Osteoblast (primary cell): ENCODE data around the gene NFKBIA. TPM values are rescaled to one million over a fixed set of nuclear protein-coding genes. Genes with fewer than 3 reads are reported as not detected.

Experiments used
- DNase-seq: peaks from one replicate; pipeline ENCODE4 v3.0.0; 2011; ENCODE audit warnings: low spot score, mixed read lengths; ENCODE audit not compliant: insufficient read length; ENCODE audit errors: missing footprints
- H2AFZ ChIP-seq: 2 replicates; pipeline ENCODE4 v1.6.0; 2011; ENCODE audit warnings: mild to moderate bottlenecking, low read length
- H3K27ac ChIP-seq: 2 replicates; pipeline ENCODE4 v1.5.1; 2011; ENCODE audit warnings: mild to moderate bottlenecking, low read depth, low read length, moderate library complexity
- H3K27me3 ChIP-seq: 2 replicates; pipeline ENCODE4 v1.6.0; 2012; ENCODE audit warnings: mild to moderate bottlenecking, control low read depth, inconsistent platforms, low read length, moderate library complexity; ENCODE audit not compliant: insufficient read depth
- H3K36me3 ChIP-seq: 2 replicates; pipeline ENCODE4 v1.5.1; 2011; ENCODE audit warnings: mild to moderate bottlenecking, low read length, control low read depth, moderate library complexity; ENCODE audit not compliant: insufficient read depth
- H3K4me1 ChIP-seq: 2 replicates; pipeline ENCODE4 v1.5.1; 2011; ENCODE audit warnings: mild to moderate bottlenecking, low read length, control low read depth, moderate library complexity; ENCODE audit not compliant: insufficient read depth
- H3K4me2 ChIP-seq: 2 replicates; pipeline ENCODE4 v1.6.0; 2011; ENCODE audit warnings: mild to moderate bottlenecking, low read length; ENCODE audit not compliant: insufficient read depth
- H3K4me3 ChIP-seq: fragments of 200-600 bp; sonication (generic); 3 replicates; pipeline ENCODE4 v1.5.1; 2012; ENCODE audit warnings: mild to moderate bottlenecking, low read length, inconsistent platforms; ENCODE audit not compliant: insufficient read depth
- H3K79me2 ChIP-seq: 2 replicates; pipeline ENCODE4 v1.6.0; 2012; ENCODE audit warnings: mild to moderate bottlenecking, low read length, control low read depth, inconsistent platforms; ENCODE audit not compliant: insufficient read depth
- H3K9me3 ChIP-seq: 2 replicates; pipeline ENCODE4 v1.5.1; 2011; ENCODE audit warnings: low read depth, low read length, control low read depth
- H4K20me1 ChIP-seq: 2 replicates; pipeline ENCODE4 v1.6.0; 2012; ENCODE audit warnings: mild to moderate bottlenecking, low read length, control low read depth; ENCODE audit not compliant: insufficient read depth
- CTCF ChIP-seq: IDR thresholded peaks from 2 replicates; pipeline ENCODE4 v1.5.1; 2011; ENCODE audit warnings: mild to moderate bottlenecking, low read depth, low read length, moderate library complexity; ENCODE audit errors: extremely low read depth
- total RNA-seq: library from RNA; depleted of rRNA; stranded (reverse); fragments of >200 nt; gene quantifications from 2 replicates; pipeline ENCODE4 v1.2.3, GENCODE V29; 2012

Gene NFKBIA
- total RNA-seq, 1 donor = 51.0 TPM

DNA sequence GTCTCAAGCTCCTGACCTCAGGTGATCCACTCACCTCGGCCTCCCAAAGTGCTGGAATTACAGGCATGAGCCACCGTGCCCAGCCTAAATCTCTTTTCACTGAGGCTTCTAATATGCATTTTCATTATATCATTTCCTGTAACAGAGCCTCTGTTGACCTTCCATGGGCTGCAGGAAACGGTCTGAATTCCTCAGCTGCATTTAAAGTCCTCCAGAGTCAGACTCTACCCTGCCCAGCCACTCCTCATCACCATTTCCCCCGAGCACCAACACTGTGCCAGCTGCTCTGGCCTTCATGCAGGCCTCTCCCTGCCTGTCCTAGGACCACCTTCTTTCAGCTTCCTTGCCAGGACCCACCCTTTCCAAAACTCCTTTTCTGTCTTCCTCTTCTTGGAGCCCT is 9.8 kb upstream of the NFKBIA start:
- Histone ChIP-seq H3K79me2 (no peaks in the 10 kb centered on the region), H3K36me3 (no peaks in the 10 kb centered on the region), H3K9me3 (no peaks in the 10 kb centered on the region), H2AFZ (peak overlapping the region; percentile 92), H3K4me2 (peak overlapping the region; percentile 54), H3K27me3 (no peaks in the 10 kb centered on the region), H3K27ac (no peak overlapping the region), H4K20me1 (no peaks in the 10 kb centered on the region), H3K4me3 (no peak overlapping the region), H3K4me1 (peaks cover 21% of the 10 kb centered on the region)
- TF ChIP-seq CTCF = no peak
- DNase-seq = no peak

DNA sequence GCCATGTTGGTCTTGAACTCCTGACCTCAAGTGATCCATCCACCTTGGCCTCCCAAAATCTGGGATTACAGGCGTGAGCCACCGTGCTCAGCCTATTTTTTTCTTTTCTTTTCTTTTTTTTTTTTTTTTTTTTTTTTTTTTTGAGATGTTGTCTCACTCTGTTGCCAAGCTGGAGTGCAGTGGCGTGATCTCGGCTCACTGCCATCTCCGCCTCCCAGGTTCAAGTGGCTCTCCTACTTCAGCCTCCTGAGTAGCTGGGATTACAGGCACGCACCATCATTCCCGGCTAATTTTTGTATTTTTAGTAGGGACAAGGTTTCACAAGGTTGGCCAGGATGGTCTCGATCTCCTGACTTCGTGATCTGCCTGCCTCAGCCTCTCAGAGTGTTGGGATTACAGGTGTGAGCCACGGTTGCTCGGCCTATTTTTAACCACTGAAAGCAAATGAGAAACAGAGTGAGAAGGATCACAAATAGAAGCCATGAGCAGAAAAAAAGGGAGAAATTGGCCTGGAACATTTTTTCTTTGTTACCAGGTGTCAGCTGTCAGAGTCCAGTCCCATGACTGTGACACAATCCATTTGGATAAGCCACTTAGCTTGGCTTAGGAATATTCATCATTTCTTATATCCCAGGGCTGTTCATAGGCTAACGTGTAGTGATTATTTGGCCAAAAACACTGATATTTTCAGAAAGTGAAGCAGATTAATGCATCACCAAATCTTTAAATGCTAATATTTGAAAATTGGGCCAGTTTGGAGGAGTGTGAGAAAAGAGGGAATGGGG is 7.9 kb upstream of the NFKBIA start:
- H3K36me3 ChIP-seq = no peaks in the 10 kb centered on the region
- no peaks in the 10 kb centered on the region for H3K79me2 ChIP-seq
- H3K4me3 ChIP-seq = no peak overlapping the region
- no peaks in the 10 kb centered on the region for H3K27me3 ChIP-seq
- peaks cover 21% of the 10 kb centered on the region for H3K4me1 ChIP-seq
- peak overlapping the region; percentile 77 for H3K4me2 ChIP-seq
- DNase-seq = no peak
- H3K27ac ChIP-seq = no peak overlapping the region
- no peaks in the 10 kb centered on the region for H3K9me3 ChIP-seq
- TF ChIP-seq CTCF = no peak
- no peaks in the 10 kb centered on the region for H4K20me1 ChIP-seq
- H2AFZ ChIP-seq = peak overlapping the region; percentile 92

GRCh38 chr14:35410858-35411257 is 6.3 kb upstream of the NFKBIA start:
- Histone ChIP-seq H3K36me3 (no peaks in the 10 kb centered on the region), H3K9me3 (no peaks in the 10 kb centered on the region), H3K4me3 (no peak overlapping the region), H3K4me1 (peaks cover 12% of the 10 kb centered on the region), H2AFZ (no peak overlapping the region), H3K4me2 (no peak overlapping the region), H4K20me1 (no peaks in the 10 kb centered on the region), H3K27me3 (no peaks in the 10 kb centered on the region), H3K79me2 (no peaks in the 10 kb centered on the region), H3K27ac (no peak overlapping the region)
- TF ChIP-seq CTCF = no peak
- DNase-seq = no peak

DNA sequence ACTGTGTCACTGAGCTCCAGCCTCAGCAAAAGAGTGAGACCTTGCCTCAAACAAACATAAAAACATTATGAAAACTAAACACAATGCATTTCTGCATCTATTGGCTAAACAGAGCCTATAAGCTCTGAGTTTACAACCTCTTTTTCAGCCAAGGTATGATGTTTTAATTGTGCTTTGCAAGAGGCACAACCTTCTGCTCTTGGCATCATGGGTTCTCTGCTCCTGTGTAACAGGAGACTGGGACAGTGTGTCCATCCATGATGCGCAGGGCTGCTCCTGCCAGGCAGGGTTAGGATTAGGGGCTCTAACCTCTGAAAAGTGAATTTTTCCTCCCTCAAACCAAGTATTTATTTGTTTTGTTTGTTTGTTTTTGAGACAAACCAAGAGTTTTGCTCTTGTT is 5.0 kb upstream of the NFKBIA start:
- H3K79me2 ChIP-seq = peaks cover 8% of the 10 kb centered on the region
- H3K36me3 ChIP-seq = no peaks in the 10 kb centered on the region
- no peaks in the 10 kb centered on the region for H3K27me3 ChIP-seq
- H3K4me1 ChIP-seq = peaks cover 18% of the 10 kb centered on the region
- no peak overlapping the region for H2AFZ ChIP-seq
- H3K4me3 ChIP-seq = no peak overlapping the region
- no peak for DNase-seq
- no peak overlapping the region for H3K4me2 ChIP-seq
- no peak overlapping the region for H3K27ac ChIP-seq
- no peaks in the 10 kb centered on the region for H4K20me1 ChIP-seq
- H3K9me3 ChIP-seq = no peaks in the 10 kb centered on the region
- TF ChIP-seq CTCF = no peak
